H1 (cell line): ENCODE measurements around the gene CELSR3. TPM values are rescaled to one million over a fixed set of nuclear protein-coding genes. Genes with fewer than 3 reads are reported as not detected.

Experiments used
- CTCF ChIA-PET: fragments of 300-600 bp; sonication (Branson Sonifier 250); formaldehyde crosslinking; loops from one replicate; lab custom pipeline; 2021; ENCODE audit not compliant: partially characterized antibody; lab: Charles Lee
- POLR2A ChIA-PET: fragments of 300-600 bp; sonication (Branson Sonifier 250); formaldehyde crosslinking; loops from one replicate; lab custom pipeline; 2021; ENCODE audit warnings: inconsistent platforms; ENCODE audit not compliant: partially characterized antibody; lab: Charles Lee
- DNase-seq, 2 experiments: peaks; one replicate each; pipeline versions ENCODE4 v3.0.0 to v3.0.0-alpha.2; 2010 to 2022; ENCODE audit warnings: low spot score in 2 of 2, low read depth in 1 of 2, mixed read lengths in 1 of 2
- FAIRE-seq: peaks from 2 replicates; lab custom pipeline; 2011; peaks lifted over from hg19 to GRCh38; lab: Jason Lieb, UNC
- H2AFZ ChIP-seq: 2 replicates; pipeline ENCODE4 v1.8.1; 2012; ENCODE audit warnings: low read length, inconsistent platforms
- H2AK5ac ChIP-seq: 2 replicates; pipeline ENCODE4 v1.6.1; 2013; ENCODE audit warnings: low read depth, low read length
- H2BK120ac ChIP-seq: replicated peaks from 2 replicates; pipeline ENCODE3; 2013; ENCODE audit warnings: low read depth, low read length, inconsistent platforms
- H2BK12ac ChIP-seq: 2 replicates; pipeline ENCODE4 v1.6.1; 2013; ENCODE audit warnings: low read depth, low read length
- H2BK15ac ChIP-seq: 2 replicates; pipeline ENCODE4 v1.6.1; 2013; ENCODE audit warnings: low read length
- H2BK20ac ChIP-seq: 2 replicates; pipeline ENCODE4 v1.6.1; 2013; ENCODE audit warnings: low read length
- H2BK5ac ChIP-seq: 2 replicates; pipeline ENCODE4 v1.6.1; 2013; ENCODE audit warnings: low read depth, low read length
- H3K14ac ChIP-seq: 2 replicates; pipeline ENCODE4 v1.6.1; 2013; ENCODE audit warnings: inconsistent platforms; ENCODE audit not compliant: insufficient read length
- H3K18ac ChIP-seq: 2 replicates; pipeline ENCODE4 v1.6.1; 2013; ENCODE audit warnings: low read length; ENCODE audit errors: extremely low read depth
- H3K23ac ChIP-seq: 2 replicates; pipeline ENCODE4 v1.6.1; 2013; ENCODE audit warnings: inconsistent platforms; ENCODE audit not compliant: insufficient read length
- H3K23me2 ChIP-seq: 2 replicates; pipeline ENCODE4 v1.6.1; 2013; ENCODE audit warnings: low read depth, low read length
- H3K27ac ChIP-seq: 2 replicates; pipeline ENCODE4 v1.6.1; 2011; ENCODE audit warnings: low read depth, low read length, inconsistent platforms
- H3K27me3 ChIP-seq, 4 experiments: replicated peaks in 1 of 4; 1 replicate in 1 of 4; 2 replicates in 3 of 4; pipeline versions ENCODE4 v1.6.1 to v1.8.1; 2011 to 2013; ENCODE audit warnings: low read length in 3 of 4, mild to moderate bottlenecking in 3 of 4, inconsistent platforms in 2 of 4, mixed read lengths in 2 of 4, moderate library complexity in 1 of 4; ENCODE audit not compliant: control insufficient read depth in 3 of 4, insufficient read depth in 3 of 4; ENCODE audit errors: extremely low read depth in 1 of 4
- H3K36me3 ChIP-seq, 4 experiments: 2 replicates each; pipeline versions ENCODE4 v1.6.1 to v1.8.1; 2011 to 2013; ENCODE audit warnings: mild to moderate bottlenecking in 4 of 4, low read length in 3 of 4, moderate library complexity in 2 of 4, control low read depth in 1 of 4, inconsistent platforms in 1 of 4; ENCODE audit not compliant: insufficient read depth in 4 of 4, control insufficient read depth in 2 of 4
- H3K4ac ChIP-seq: replicated peaks from 2 replicates; pipeline ENCODE3; 2013; ENCODE audit warnings: low read length, low read depth, mixed read lengths, inconsistent platforms; ENCODE audit not compliant: insufficient read length
- H3K4me1 ChIP-seq, 4 experiments: replicated peaks in 1 of 4; 1 replicate in 1 of 4; 2 replicates in 3 of 4; pipeline versions ENCODE4 v1.6.1 to v1.8.1; 2011 to 2013; ENCODE audit warnings: low read length in 3 of 4, inconsistent platforms in 2 of 4, mixed read lengths in 1 of 4; ENCODE audit not compliant: insufficient read depth in 4 of 4, control insufficient read depth in 3 of 4
- H3K4me2 ChIP-seq, 2 experiments: 2 replicates each; pipeline versions ENCODE4 v1.6.1 to v1.8.1; 2011 to 2013; ENCODE audit warnings: low read depth in 2 of 2, low read length in 2 of 2, control low read depth in 1 of 2, inconsistent platforms in 1 of 2, mild to moderate bottlenecking in 1 of 2; ENCODE audit not compliant: insufficient read depth in 1 of 2
- H3K4me3 ChIP-seq, 4 experiments: fragments of 200-600, 300-600 bp in 1 of 4; sonication (generic), shearing (Covaris generic), sonication (Bioruptor Twin) in 1 of 4; 2 replicates each; pipeline versions ENCODE4 v1.5.1 to v1.8.1; 2011 to 2016; ENCODE audit warnings: low read length in 4 of 4, low read depth in 3 of 4, control low read depth in 2 of 4, inconsistent platforms in 2 of 4, mild to moderate bottlenecking in 2 of 4, mixed read lengths in 1 of 4, moderate library complexity in 1 of 4; ENCODE audit not compliant: insufficient read depth in 2 of 4; ENCODE audit errors: extremely low read depth in 1 of 4
- H3K56ac ChIP-seq: replicated peaks from 2 replicates; pipeline ENCODE3; 2013; ENCODE audit warnings: low read depth, mild to moderate bottlenecking, mixed read lengths, low read length, inconsistent platforms; ENCODE audit not compliant: insufficient read length
- H3K79me1 ChIP-seq: 2 replicates; pipeline ENCODE4 v1.6.1; 2013; ENCODE audit warnings: low read depth, low read length, control low read depth
- H3K79me2 ChIP-seq, 2 experiments: 2 replicates each; pipeline versions ENCODE4 v1.6.1 to v1.8.1; 2012 to 2013; ENCODE audit warnings: low read length in 2 of 2, mild to moderate bottlenecking in 2 of 2, inconsistent platforms in 1 of 2; ENCODE audit not compliant: insufficient read depth in 2 of 2, control insufficient read depth in 1 of 2
- H3K9ac ChIP-seq, 4 experiments: replicated peaks in 1 of 4; 1 replicate in 1 of 4; 2 replicates in 3 of 4; pipeline versions ENCODE4 v1.6.1 to v1.8.1; 2011 to 2013; ENCODE audit warnings: low read depth in 3 of 4, low read length in 3 of 4, control low read depth in 2 of 4, mild to moderate bottlenecking in 2 of 4, moderate library complexity in 2 of 4, inconsistent platforms in 1 of 4; ENCODE audit errors: extremely low read depth in 1 of 4
- H3K9me3 ChIP-seq, 2 experiments: 2 replicates each; pipeline versions ENCODE4 v1.6.1 to v1.8.1; 2012 to 2013; ENCODE audit warnings: mild to moderate bottlenecking in 2 of 2, moderate library complexity in 2 of 2, control low read depth in 1 of 2, inconsistent platforms in 1 of 2, low read depth in 1 of 2, low read length in 1 of 2, mixed read lengths in 1 of 2; ENCODE audit not compliant: insufficient read depth in 2 of 2
- H4K20me1 ChIP-seq, 2 experiments: replicated peaks in 1 of 2; 2 replicates each; pipeline versions ENCODE3 to v1.8.1; 2011 to 2013; ENCODE audit warnings: inconsistent platforms in 2 of 2, low read length in 2 of 2, mild to moderate bottlenecking in 1 of 2; ENCODE audit not compliant: insufficient read depth in 2 of 2, control insufficient read depth in 1 of 2
- H4K5ac ChIP-seq: 2 replicates; pipeline ENCODE4 v1.6.1; 2013; ENCODE audit warnings: low read length, low read depth, mixed read lengths, inconsistent platforms; ENCODE audit not compliant: insufficient read length
- H4K8ac ChIP-seq: 2 replicates; pipeline ENCODE4 v1.8.0; 2013; ENCODE audit warnings: mild to moderate bottlenecking, moderate library complexity, low read length, inconsistent platforms; ENCODE audit not compliant: insufficient read depth; ENCODE audit errors: extremely low read depth
- H4K91ac ChIP-seq: replicated peaks from 2 replicates; pipeline ENCODE3; 2013; ENCODE audit warnings: low read length, mixed read lengths, inconsistent platforms; ENCODE audit not compliant: insufficient read length
- CBX8 ChIP-seq: fragments of 300-800, 300-1000 bp; sonication (generic); IDR thresholded peaks from 2 replicates; pipeline ENCODE4 v1.7.1; 2016; ENCODE audit warnings: low read depth, low read length, borderline replicate concordance
- JUN ChIP-seq: IDR thresholded peaks from 2 replicates; pipeline ENCODE4 v1.6.1; 2011; ENCODE audit warnings: low read depth, mild to moderate bottlenecking, improper control_type of control experiment, low read length
- KDM5A ChIP-seq: fragments of 200-600 bp; IDR thresholded peaks from 2 replicates; pipeline ENCODE4 v1.7.1; 2012; ENCODE audit warnings: mild to moderate bottlenecking, low read length, inconsistent platforms, mixed read lengths
- MAFK ChIP-seq: IDR thresholded peaks from 2 replicates; pipeline ENCODE4 v1.6.1; 2012; ENCODE audit warnings: low read depth, mild to moderate bottlenecking, improper control_type of control experiment, low read length
- RNF2 ChIP-seq: fragments of 200-900, 300-1000 bp; sonication (generic); IDR thresholded peaks from 2 replicates; pipeline ENCODE4 v1.7.1; 2016; ENCODE audit warnings: borderline replicate concordance, low read depth, mild to moderate bottlenecking, antibody characterized with exemption, low read length; ENCODE audit not compliant: poor library complexity, severe bottlenecking; ENCODE audit errors: missing control alignments
- SAP30 ChIP-seq: fragments of 300-600 bp; sonication (generic); IDR thresholded peaks from 2 replicates; pipeline ENCODE4 v1.7.1; 2012; ENCODE audit warnings: low read length, moderate library complexity, mild to moderate bottlenecking, inconsistent platforms; ENCODE audit not compliant: insufficient read depth, insufficient replicate concordance
- TAF1 ChIP-seq: IDR thresholded peaks from 2 replicates; pipeline ENCODE4 v1.6.1; 2011; ENCODE audit warnings: mild to moderate bottlenecking, low read depth, low read length
- WGBS, 2 experiments: shearing (Covaris generic) in 1 of 2; methylation state at CpG; one replicate each; pipeline versions ENCODE4 v1.1.6 to v1.1.7; 2013 to 2015; ENCODE audit warnings: low lambda C conversion rate in 2 of 2, mixed read lengths in 2 of 2, inconsistent platforms in 1 of 2, low coverage in 1 of 2, missing lambda C conversion rate in 1 of 2; ENCODE audit not compliant: insufficient replicate concordance in 2 of 2, insufficient coverage in 1 of 2, insufficient read length in 1 of 2; ENCODE audit errors: extremely low coverage in 1 of 2, missing lambda C conversion rate in 1 of 2; 5-methylcytosine and 5-hydroxymethylcytosine counted together
- polyA plus RNA-seq, 7 experiments: library from polyadenylated mRNA; depleted of rRNA in 3 of 7; stranded (reverse) in 5 of 7; unstranded in 2 of 7; fragments of >200 nt in 5 of 7; fragments of 200-250 nt in 2 of 7; gene quantifications; 1 replicate in 5 of 7; 2 replicates in 1 of 7; 4 replicates in 1 of 7; pipeline versions ENCODE4 v1.2.1 to v1.2.3, GENCODE V29; 2011 to 2013; ENCODE audit warnings: missing spikeins in 2 of 7, mixed read lengths in 2 of 7
- total RNA-seq: library from RNA; stranded (reverse); fragmentation: NEBNext Ultra II Directional; extraction: Animal tissue kit (Norgen Biotek cat#: 25700); gene quantifications from 2 replicates; pipeline ENCODE4 v1.2.1, GENCODE V29; 2021
- TF ChIP-seq, protein P1 (sequence below): IDR thresholded peaks from 2 replicates; pipeline ENCODE4 v1.6.1; 2012; ENCODE audit warnings: low read length, inconsistent platforms

Gene CELSR3
- total and polyA plus RNA-seq, 2 of the 8 experiments (the other 6 are each of a cell fraction or from before 2014, with no cell fraction given): 11.6 to 29.5 TPM

DNA sequence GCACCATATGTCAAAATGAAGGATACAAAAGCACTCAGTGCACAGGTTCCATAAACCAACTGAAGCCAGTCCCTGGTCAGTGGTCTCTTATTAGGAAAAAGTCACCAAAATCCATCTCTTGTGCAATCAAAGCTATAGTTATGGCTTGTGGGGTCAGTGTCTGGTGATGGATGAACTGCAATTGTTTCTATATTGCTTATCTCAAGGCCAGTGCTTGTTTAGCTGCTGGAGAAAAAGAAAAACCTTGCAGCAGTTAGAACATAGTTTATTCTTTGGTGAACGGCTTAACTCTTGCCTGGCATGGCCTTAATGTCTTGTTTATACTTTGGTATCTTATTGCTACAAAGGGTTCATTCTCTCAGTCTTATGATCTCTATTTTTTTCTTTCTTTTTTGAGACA, 50.4 kb downstream of the CELSR3 start:
- H3K4me2 ChIP-seq: no peak overlapping the region
- no peak overlapping the region for H3K23ac ChIP-seq
- H4K8ac ChIP-seq: no peak overlapping the region
- TF ChIP-seq, protein P1, sequence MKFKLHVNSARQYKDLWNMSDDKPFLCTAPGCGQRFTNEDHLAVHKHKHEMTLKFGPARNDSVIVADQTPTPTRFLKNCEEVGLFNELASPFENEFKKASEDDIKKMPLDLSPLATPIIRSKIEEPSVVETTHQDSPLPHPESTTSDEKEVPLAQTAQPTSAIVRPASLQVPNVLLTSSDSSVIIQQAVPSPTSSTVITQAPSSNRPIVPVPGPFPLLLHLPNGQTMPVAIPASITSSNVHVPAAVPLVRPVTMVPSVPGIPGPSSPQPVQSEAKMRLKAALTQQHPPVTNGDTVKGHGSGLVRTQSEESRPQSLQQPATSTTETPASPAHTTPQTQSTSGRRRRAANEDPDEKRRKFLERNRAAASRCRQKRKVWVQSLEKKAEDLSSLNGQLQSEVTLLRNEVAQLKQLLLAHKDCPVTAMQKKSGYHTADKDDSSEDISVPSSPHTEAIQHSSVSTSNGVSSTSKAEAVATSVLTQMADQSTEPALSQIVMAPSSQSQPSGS: no peak
- TF ChIP-seq SAP30 (no peak), CBX8 (no peak), MAFK (no peak), KDM5A (no peak), JUN (no peak), RNF2 (no peak), TAF1 (no peak)
- H3K23me2 ChIP-seq: peaks cover 4% of the 10 kb centered on the region; the same call in 1 of the 2 replicates
- POLR2A ChIA-PET: interaction anchor here (1.0 to 5.0 kb wide), 8 partner anchors 10 to 76 kb away, joined by 3 to 75 read pairs (median 6); partner anchors contain the start of genes CELSR3, SLC26A6 and TMEM89
- peaks cover 6 to 17% of the 10 kb centered on the region in 2 experiments for H3K79me2 ChIP-seq
- no peak overlapping the region for H2BK5ac ChIP-seq
- H4K91ac ChIP-seq: no peak overlapping the region
- H4K20me1 ChIP-seq: peaks cover 0 to 3% of the 10 kb centered on the region in 2 experiments
- no peak overlapping the region for H2AK5ac ChIP-seq
- peaks cover 0 to 2% (median under 1%) of the 10 kb centered on the region in 4 experiments; a peak in 2 of 7 replicates for H3K4me1 ChIP-seq
- no peak overlapping the region for H3K9ac ChIP-seq
- no peak overlapping the region for H2AFZ ChIP-seq
- DNase-seq (no peak), FAIRE-seq (no peak)
- H2BK12ac ChIP-seq: no peak overlapping the region
- no peaks in the 10 kb centered on the region for H3K9me3 ChIP-seq
- H3K27ac ChIP-seq: no peak overlapping the region
- H3K4ac ChIP-seq: no peak overlapping the region
- CTCF ChIA-PET: interaction anchor here (1.2 to 4.8 kb wide), 7 partner anchors 9 to 212 kb away, joined by 3 to 23 read pairs (median 4); partner anchors contain the start of genes SLC26A6 and TMEM89
- peaks cover 0 to 12% (median 0%) of the 10 kb centered on the region in 4 experiments; a peak in 2 of 8 replicates for H3K36me3 ChIP-seq
- no peak overlapping the region for H2BK120ac ChIP-seq
- H2BK20ac ChIP-seq: no peak overlapping the region
- H3K56ac ChIP-seq: no peak overlapping the region
- no peaks in the 10 kb centered on the region; the same call in 1 of the 2 replicates for H3K79me1 ChIP-seq
- no peak overlapping the region for H3K4me3 ChIP-seq
- no peak overlapping the region for H3K14ac ChIP-seq
- WGBS, 2 experiments: 100% methylated on average over 1 of the region's 1 CpG; no CpG with 5 or more reads in 1 of the 2 experiments
- H4K5ac ChIP-seq: no peak overlapping the region
- H3K27me3 ChIP-seq: no peaks in the 10 kb centered on the region
- no peak overlapping the region for H2BK15ac ChIP-seq
- H3K18ac ChIP-seq: no peak overlapping the region
